ENCODE results near the gene MEF2C.
"Not testable (repeated sequence)": the region's sequence is repeated elsewhere in the genome, so short reads cannot be mapped to it uniquely, and the experiment has no call there.

Gene MEF2C

GRCh38 chr5:88793797-88794196, 89.2 kb downstream of the MEF2C start:
- DNase-seq: not testable (repeated sequence)

GRCh38 chr5:88792144-88792840, 90.7 kb downstream of the MEF2C start:
- no peak for DNase-seq

- DNase-seq: no peak
Measured at GRCh38 chr5:88787856-88788255, 95.1 kb downstream of the MEF2C start.

- DNase-seq: no peak
Measured at GRCh38 chr5:88786789-88787188, 96.2 kb downstream of the MEF2C start.

GRCh38 chr5:88785746-88786565, 97.0 kb downstream of the MEF2C start:
- no peak for DNase-seq

GRCh38 chr5:88782571-88782970, 100.4 kb downstream of the MEF2C start:
- no peak for DNase-seq

GRCh38 chr5:88780736-88781135, 102.2 kb downstream of the MEF2C start:
- DNase-seq: no peak

GRCh38 chr5:88778736-88779135, 104.2 kb downstream of the MEF2C start:
- no peak for DNase-seq

GRCh38 chr5:88776692-88777091, 106.3 kb downstream of the MEF2C start:
- no peak for DNase-seq

GRCh38 chr5:88772831-88773230, 110.2 kb downstream of the MEF2C start:
- no peak for DNase-seq

GRCh38 chr5:88772047-88772446, 110.9 kb downstream of the MEF2C start:
- no peak for DNase-seq

- no peak for DNase-seq
Measured at GRCh38 chr5:88770276-88771257, 112.4 kb downstream of the MEF2C start.

GRCh38 chr5:88769165-88769564, 113.8 kb downstream of the MEF2C start:
- DNase-seq: no peak

- no peak for DNase-seq
Measured at GRCh38 chr5:88768411-88768810, 114.6 kb downstream of the MEF2C start.

GRCh38 chr5:88765798-88766197, 117.2 kb downstream of the MEF2C start:
- no peak for DNase-seq

- DNase-seq: no peak
Measured at GRCh38 chr5:88765171-88765570, 117.8 kb downstream of the MEF2C start.

GRCh38 chr5:88761939-88762338, 121.0 kb downstream of the MEF2C start:
- DNase-seq: no peak

- no peak for DNase-seq
Measured at GRCh38 chr5:88761269-88761850, 121.6 kb downstream of the MEF2C start.

GRCh38 chr5:88760527-88760926, 122.5 kb downstream of the MEF2C start:
- DNase-seq: no peak

- DNase-seq: no peak
Measured at GRCh38 chr5:88758591-88758990, 124.4 kb downstream of the MEF2C start.

GRCh38 chr5:88758184-88758583, 124.8 kb downstream of the MEF2C start:
- DNase-seq: no peak

- DNase-seq: no peak
Measured at GRCh38 chr5:88756953-88757352, 126.0 kb downstream of the MEF2C start.

- DNase-seq: no peak
Measured at GRCh38 chr5:88748666-88749065, 134.3 kb downstream of the MEF2C start.

All from activated naive CD4-positive, alpha-beta T cell (primary cell).